Measurements from ENCODE around the gene NCAN. TPM values are rescaled to one million over a fixed set of nuclear protein-coding genes. Genes with fewer than 3 reads are reported as not detected.

The NCAN gene
- total RNA-seq, 1 experiment from 2014 or later: not detected

DNA sequence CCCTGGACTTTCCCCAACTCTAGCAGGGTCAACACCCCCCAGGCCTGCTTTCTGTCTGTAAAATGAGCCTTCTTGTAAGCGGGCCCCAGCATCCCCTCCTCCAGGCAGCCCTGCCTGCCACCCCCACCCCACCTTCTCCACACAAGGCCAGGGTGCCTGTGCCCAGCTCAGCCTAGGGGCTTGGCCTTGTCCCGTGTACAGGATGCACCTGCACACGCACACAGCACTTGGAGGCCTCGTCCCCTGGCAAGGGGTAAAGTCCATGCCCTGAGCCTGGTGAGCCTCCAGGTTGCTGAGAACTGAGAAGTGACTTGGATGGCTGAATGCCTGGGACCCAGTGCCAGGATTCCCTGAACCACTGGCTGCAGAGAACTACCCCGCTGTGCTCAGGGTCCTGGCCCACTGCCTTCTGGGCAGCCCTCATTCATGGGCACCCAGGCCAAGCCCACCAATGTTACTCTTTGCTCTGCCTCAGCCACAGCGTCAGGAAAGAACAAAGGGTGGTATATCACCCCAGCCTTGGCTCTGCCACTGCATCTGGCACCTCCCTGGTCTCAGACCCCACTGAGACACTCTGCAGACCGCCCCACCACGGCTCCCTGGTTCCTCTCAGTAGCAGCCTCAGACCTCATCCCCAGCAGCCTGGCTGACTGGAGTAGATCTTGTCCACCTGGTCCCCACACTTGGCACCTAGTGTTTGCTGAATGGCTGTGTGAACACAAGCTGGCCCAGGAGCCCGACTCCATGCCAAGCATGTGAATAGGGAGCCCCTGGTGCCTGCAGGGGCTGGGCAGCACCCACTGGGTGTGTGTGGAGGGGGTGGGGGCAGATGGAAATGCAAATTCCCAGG lies 63.2 kb downstream of the NCAN start:
- Mint-ChIP-seq H3K27ac (ENCODE audit: unreplicated experiment) (no peak overlapping the region), H3K36me3 (ENCODE audit: insufficient read depth, unreplicated experiment) (peaks cover 13% of the 10 kb centered on the region), H3K27me3 (ENCODE audit: insufficient read depth, unreplicated experiment) (no peaks in the 10 kb centered on the region), H3K9me3 (ENCODE audit: unreplicated experiment) (no peaks in the 10 kb centered on the region), H3K4me3 (ENCODE audit: unreplicated experiment) (no peak overlapping the region), H3K4me1 (ENCODE audit: low read depth, unreplicated experiment) (no peaks in the 10 kb centered on the region)
- no TSS peak for BruUV-seq (replicated peaks)
- no peak for DNase-seq
- Histone ChIP-seq H3K36me3 (ENCODE audit: control insufficient read depth, insufficient read depth, low read length) (no peaks in the 10 kb centered on the region; the same call in 1 of the 2 replicates), H3K9me3 (no peaks in the 10 kb centered on the region), H3K4me3 (ENCODE audit: low read depth, low read length) (no peak overlapping the region), H3K4me1 (no peaks in the 10 kb centered on the region; the same call in 1 of the 2 replicates), H3K27me3 (replicated peaks; ENCODE audit: control insufficient read depth, insufficient read depth, low read length) (no peaks in the 10 kb centered on the region)
- intact Hi-C loops (cut with micrococcal nuclease; ENCODE audit: unreplicated experiment): no loop called here
- POLR2A ChIA-PET: no interaction called here
- CTCF ChIA-PET: no interaction called here
- TF ChIP-seq, protein P1, sequence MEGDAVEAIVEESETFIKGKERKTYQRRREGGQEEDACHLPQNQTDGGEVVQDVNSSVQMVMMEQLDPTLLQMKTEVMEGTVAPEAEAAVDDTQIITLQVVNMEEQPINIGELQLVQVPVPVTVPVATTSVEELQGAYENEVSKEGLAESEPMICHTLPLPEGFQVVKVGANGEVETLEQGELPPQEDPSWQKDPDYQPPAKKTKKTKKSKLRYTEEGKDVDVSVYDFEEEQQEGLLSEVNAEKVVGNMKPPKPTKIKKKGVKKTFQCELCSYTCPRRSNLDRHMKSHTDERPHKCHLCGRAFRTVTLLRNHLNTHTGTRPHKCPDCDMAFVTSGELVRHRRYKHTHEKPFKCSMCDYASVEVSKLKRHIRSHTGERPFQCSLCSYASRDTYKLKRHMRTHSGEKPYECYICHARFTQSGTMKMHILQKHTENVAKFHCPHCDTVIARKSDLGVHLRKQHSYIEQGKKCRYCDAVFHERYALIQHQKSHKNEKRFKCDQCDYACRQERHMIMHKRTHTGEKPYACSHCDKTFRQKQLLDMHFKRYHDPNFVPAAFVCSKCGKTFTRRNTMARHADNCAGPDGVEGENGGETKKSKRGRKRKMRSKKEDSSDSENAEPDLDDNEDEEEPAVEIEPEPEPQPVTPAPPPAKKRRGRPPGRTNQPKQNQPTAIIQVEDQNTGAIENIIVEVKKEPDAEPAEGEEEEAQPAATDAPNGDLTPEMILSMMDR (IDR thresholded peaks at IDR 0.05; ENCODE audit: insufficient read depth in 1 of 2, low read depth in 1 of 2, low read length in 1 of 2, severe bottlenecking in 1 of 2, unreplicated experiment in 1 of 2): no peak

DNA sequence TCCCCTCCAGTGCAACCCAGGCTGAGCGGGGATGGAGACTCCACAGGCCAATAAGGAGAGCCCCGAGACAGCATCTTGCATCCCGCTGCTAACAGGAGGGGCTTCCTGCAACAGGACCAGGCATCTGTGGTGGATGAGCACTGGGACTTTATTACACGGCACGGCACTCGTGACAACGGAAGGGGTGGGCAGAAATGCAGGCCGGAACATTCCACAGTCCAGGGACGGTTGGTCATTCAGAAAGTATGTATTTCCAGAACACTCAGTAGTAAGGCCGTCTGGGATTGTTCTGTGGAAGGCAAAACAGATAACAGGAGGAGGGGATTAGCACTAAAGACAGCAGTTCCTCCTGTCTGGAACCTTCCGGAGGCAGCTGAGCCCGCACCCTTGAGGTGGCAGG lies 64.6 kb downstream of the NCAN start:
- intact Hi-C loops (cut with micrococcal nuclease; ENCODE audit: unreplicated experiment): no loop called here
- Mint-ChIP-seq H3K27me3 (ENCODE audit: insufficient read depth, unreplicated experiment) (no peaks in the 10 kb centered on the region), H3K27ac (ENCODE audit: unreplicated experiment) (no peak overlapping the region), H3K4me1 (ENCODE audit: low read depth, unreplicated experiment) (no peaks in the 10 kb centered on the region), H3K9me3 (ENCODE audit: unreplicated experiment) (no peaks in the 10 kb centered on the region), H3K36me3 (ENCODE audit: insufficient read depth, unreplicated experiment) (peaks cover 14% of the 10 kb centered on the region), H3K4me3 (ENCODE audit: unreplicated experiment) (no peak overlapping the region)
- no TSS peak for BruUV-seq (replicated peaks)
- no peaks in the 10 kb centered on the region for H3K9me3 ChIP-seq
- CTCF ChIA-PET: interaction anchor here (0.6 kb wide), 1 partner anchor 27 kb away, joined by 3 read pairs; no protein-coding TSS in a partner anchor
- TF ChIP-seq, protein P1 (IDR thresholded peaks at IDR 0.05; ENCODE audit: insufficient read depth in 1 of 2, low read depth in 1 of 2, low read length in 1 of 2, severe bottlenecking in 1 of 2, unreplicated experiment in 1 of 2): no peak
- POLR2A ChIA-PET: no interaction called here
- no peak for DNase-seq
- no peak overlapping the region for H3K4me3 ChIP-seq (ENCODE audit: low read depth, low read length)
- no peaks in the 10 kb centered on the region for H3K27me3 ChIP-seq (replicated peaks; ENCODE audit: control insufficient read depth, insufficient read depth, low read length)
- no peaks in the 10 kb centered on the region; the same call in 1 of the 2 replicates for H3K4me1 ChIP-seq
- H3K36me3 ChIP-seq (ENCODE audit: control insufficient read depth, insufficient read depth, low read length): no peaks in the 10 kb centered on the region; the same call in 1 of the 2 replicates

DNA sequence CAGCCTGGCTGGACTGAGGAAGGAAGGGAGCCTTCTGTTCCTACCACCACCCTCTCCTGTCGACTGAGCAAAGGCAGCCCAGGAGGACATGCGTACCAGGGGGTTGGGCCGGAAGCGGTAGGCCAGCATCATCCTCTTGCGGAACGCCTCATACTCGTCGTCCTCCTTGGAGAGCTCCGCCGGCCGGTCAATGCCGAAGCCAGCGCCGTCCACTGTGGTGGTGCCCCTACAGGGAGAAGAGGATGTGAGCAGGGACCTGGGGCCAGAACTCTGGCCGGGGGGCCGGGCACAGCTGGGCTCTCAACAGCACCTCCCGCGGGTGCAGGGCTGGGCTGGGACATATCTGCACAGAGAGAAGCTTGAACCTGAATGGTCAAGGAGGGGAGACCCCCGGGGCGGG lies 65.1 kb downstream of the NCAN start:
- no peak for DNase-seq
- POLR2A ChIA-PET: no interaction called here
- Histone ChIP-seq H3K4me1 (no peaks in the 10 kb centered on the region; the same call in 1 of the 2 replicates), H3K9me3 (no peaks in the 10 kb centered on the region), H3K27me3 (replicated peaks; ENCODE audit: control insufficient read depth, insufficient read depth, low read length) (no peaks in the 10 kb centered on the region), H3K36me3 (ENCODE audit: control insufficient read depth, insufficient read depth, low read length) (no peaks in the 10 kb centered on the region; the same call in 1 of the 2 replicates), H3K4me3 (ENCODE audit: low read depth, low read length) (no peak overlapping the region)
- H3K36me3 Mint-ChIP-seq (ENCODE audit: insufficient read depth, unreplicated experiment): peaks cover 18% of the 10 kb centered on the region
- no peaks in the 10 kb centered on the region for H3K27me3 Mint-ChIP-seq (ENCODE audit: insufficient read depth, unreplicated experiment)
- intact Hi-C loops (cut with micrococcal nuclease; ENCODE audit: unreplicated experiment): no loop called here
- H3K9me3 Mint-ChIP-seq (ENCODE audit: unreplicated experiment): no peaks in the 10 kb centered on the region
- TF ChIP-seq, protein P1 (IDR thresholded peaks at IDR 0.05; ENCODE audit: insufficient read depth in 1 of 2, low read depth in 1 of 2, low read length in 1 of 2, severe bottlenecking in 1 of 2, unreplicated experiment in 1 of 2): no peak
- no TSS peak for BruUV-seq (replicated peaks)
- no peak overlapping the region for H3K27ac Mint-ChIP-seq (ENCODE audit: unreplicated experiment)
- CTCF ChIA-PET: no interaction called here
- H3K4me3 Mint-ChIP-seq (ENCODE audit: unreplicated experiment): no peak overlapping the region
- no peaks in the 10 kb centered on the region for H3K4me1 Mint-ChIP-seq (ENCODE audit: low read depth, unreplicated experiment)
